Esophagus muscularis mucosa (tissue), 4 donors: ENCODE results near the gene SNAP47. TPM values are rescaled to one million over a fixed set of nuclear protein-coding genes. Genes with fewer than 3 reads are reported as not detected.

ENCODE experiments used
- DNase-seq: peaks from one replicate; pipeline ENCODE4 v3.0.0-alpha.2; 2017; ENCODE audit errors: extremely low spot score
- H3K27ac ChIP-seq, 4 donors: fragments of 200-600 bp; sonication (generic); replicated peaks in 1 of 4; 1 replicate in 3 of 4; 2 replicates in 1 of 4; pipeline ENCODE4 v1.5.1; 2016 to 2019; ENCODE audit warnings: mild to moderate bottlenecking in 1 of 4
- H3K27me3 ChIP-seq, 4 donors: fragments of 200-600 bp; sonication (generic); one replicate each; pipeline versions ENCODE4 v1.5.1 to v1.6.0; 2016 to 2019
- H3K36me3 ChIP-seq, 4 donors: fragments of 200-600 bp; sonication (generic); one replicate each; pipeline ENCODE4 v1.5.1; 2016 to 2019
- H3K4me1 ChIP-seq, 4 donors: fragments of 200-600 bp; sonication (generic); one replicate each; pipeline ENCODE4 v1.5.1; 2016 to 2019
- H3K4me3 ChIP-seq, 4 donors: fragments of 200-600 bp; sonication (generic); 1 replicate in 2 of 4; 2 replicates in 2 of 4; pipeline ENCODE4 v1.5.1; 2016 to 2019; ENCODE audit warnings: mild to moderate bottlenecking in 4 of 4, moderate library complexity in 1 of 4
- H3K9me3 ChIP-seq, 4 donors: fragments of 200-600 bp; sonication (generic); 1 replicate in 3 of 4; 2 replicates in 1 of 4; pipeline ENCODE4 v1.5.1; 2016 to 2019
- EP300 ChIP-seq: sonication (generic); formaldehyde crosslinking; IDR thresholded peaks from one replicate; pipeline ENCODE4 v1.6.1; 2017; ENCODE audit warnings: antibody characterized with exemption
- POLR2A ChIP-seq: fragments of 450-650 bp; IDR thresholded peaks from one replicate; pipeline ENCODE4 v1.6.1; 2017; ENCODE audit warnings: antibody characterized with exemption, moderate library complexity, mild to moderate bottlenecking, low read depth
- POLR2AphosphoS5 ChIP-seq, 2 donors: sonication (generic); formaldehyde crosslinking; IDR thresholded peaks; one replicate each; pipeline ENCODE4 v1.6.1; 2017; ENCODE audit warnings: antibody characterized with exemption in 2 of 2
- WGBS: methylation state at CpG from one replicate; pipeline ENCODE4 v1.1.5; 2018; 5-methylcytosine and 5-hydroxymethylcytosine counted together
- intact Hi-C: fragments of 100-400 bp; cut with DNase I; formaldehyde crosslinking; loops from one replicate; pipeline ENCODE4 v1.15.1; 2023
- total RNA-seq, 4 donors: library from RNA; depleted of rRNA; stranded (reverse); fragments of >200 nt; gene quantifications; one replicate each; pipeline versions ENCODE4 v1.1.0 to v1.2.1, GENCODE V29; 2016
- TF ChIP-seq, protein P1 (sequence below), 3 experiments: fragments of 200-600 bp in 2 of 3; fragments of 450-650 bp in 1 of 3; sonication (generic) in 2 of 3; IDR thresholded peaks; one replicate each; pipeline ENCODE4 v1.5.1; 2017 to 2019; ENCODE audit warnings: antibody characterized with exemption in 3 of 3, mild to moderate bottlenecking in 2 of 3, moderate library complexity in 1 of 3

The SNAP47 gene
- total RNA-seq, 4 donors from 2014 or later: 26.6 to 41.0 (median 38.8) TPM

DNA sequence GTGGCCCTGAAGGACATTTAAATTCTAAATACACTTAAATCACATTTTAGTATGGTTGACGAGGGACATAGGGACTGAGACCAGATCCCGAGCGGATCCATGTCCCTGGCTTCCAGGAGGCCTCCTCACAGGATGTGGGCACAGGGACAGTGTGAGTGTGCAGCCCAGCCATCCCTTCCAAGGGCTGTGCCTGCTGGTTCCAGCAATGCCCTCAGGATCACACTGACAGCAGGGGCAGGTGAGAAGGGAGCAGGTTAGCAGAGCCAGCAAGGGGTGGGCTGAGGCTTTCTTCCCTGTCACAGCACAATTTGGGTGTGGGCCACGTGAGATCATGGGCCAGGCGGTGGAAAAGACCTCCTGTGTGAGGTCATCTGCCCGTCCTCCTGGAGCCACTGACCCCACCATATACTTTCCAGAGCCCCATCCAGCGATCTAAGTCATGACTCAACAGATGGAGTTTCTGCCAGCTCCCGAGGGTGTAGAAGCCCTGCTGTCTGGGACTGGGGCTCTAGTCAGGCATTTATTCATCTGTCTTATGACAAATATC lies 43.2 kb downstream of the SNAP47 start:
- Histone ChIP-seq H3K27ac (no peak overlapping the region), H3K4me3 (no peak overlapping the region), H3K36me3 (peaks cover 6 to 57% (median 44%) of the 10 kb centered on the region in 4 donors), H3K4me1 (peaks cover 0 to 27% (median 16%) of the 10 kb centered on the region in 4 donors), H3K27me3 (no peaks in the 10 kb centered on the region), H3K9me3 (no peaks in the 10 kb centered on the region)
- no peak for TF ChIP-seq POLR2A
- no peak for TF ChIP-seq POLR2AphosphoS5 (IDR thresholded peaks at IDR 0.05)
- TF ChIP-seq, protein P1, sequence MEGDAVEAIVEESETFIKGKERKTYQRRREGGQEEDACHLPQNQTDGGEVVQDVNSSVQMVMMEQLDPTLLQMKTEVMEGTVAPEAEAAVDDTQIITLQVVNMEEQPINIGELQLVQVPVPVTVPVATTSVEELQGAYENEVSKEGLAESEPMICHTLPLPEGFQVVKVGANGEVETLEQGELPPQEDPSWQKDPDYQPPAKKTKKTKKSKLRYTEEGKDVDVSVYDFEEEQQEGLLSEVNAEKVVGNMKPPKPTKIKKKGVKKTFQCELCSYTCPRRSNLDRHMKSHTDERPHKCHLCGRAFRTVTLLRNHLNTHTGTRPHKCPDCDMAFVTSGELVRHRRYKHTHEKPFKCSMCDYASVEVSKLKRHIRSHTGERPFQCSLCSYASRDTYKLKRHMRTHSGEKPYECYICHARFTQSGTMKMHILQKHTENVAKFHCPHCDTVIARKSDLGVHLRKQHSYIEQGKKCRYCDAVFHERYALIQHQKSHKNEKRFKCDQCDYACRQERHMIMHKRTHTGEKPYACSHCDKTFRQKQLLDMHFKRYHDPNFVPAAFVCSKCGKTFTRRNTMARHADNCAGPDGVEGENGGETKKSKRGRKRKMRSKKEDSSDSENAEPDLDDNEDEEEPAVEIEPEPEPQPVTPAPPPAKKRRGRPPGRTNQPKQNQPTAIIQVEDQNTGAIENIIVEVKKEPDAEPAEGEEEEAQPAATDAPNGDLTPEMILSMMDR (IDR thresholded peaks at IDR 0.05): no peak
- TF ChIP-seq EP300: no peak
- no peak for DNase-seq
- WGBS: 67% methylated on average over 8 of the region's 8 CpGs
- intact Hi-C loops: no loop called here

DNA sequence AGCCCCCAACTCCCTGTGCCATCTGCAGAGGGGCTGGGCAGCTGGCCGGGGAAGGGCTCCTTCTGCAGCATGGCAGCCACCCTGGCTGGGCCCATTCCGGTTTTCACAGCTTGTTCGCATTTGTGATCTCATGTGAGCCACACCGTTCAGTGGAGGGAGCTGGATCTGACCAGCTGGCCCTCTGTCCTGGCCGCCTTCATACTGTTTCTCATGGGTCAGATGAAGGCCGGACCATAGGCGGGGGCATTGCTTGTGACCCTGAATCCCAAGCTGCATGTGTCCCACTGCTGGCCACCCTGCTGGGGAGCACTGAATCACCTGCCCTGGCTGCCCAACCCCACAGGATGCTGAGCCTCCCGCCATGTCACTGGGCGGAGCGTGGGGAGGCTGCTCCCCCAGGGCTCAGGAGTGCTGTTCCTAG lies 43.8 kb downstream of the SNAP47 start:
- no peaks in the 10 kb centered on the region for H3K9me3 ChIP-seq
- TF ChIP-seq, protein P1 (IDR thresholded peaks at IDR 0.05): no peak
- TF ChIP-seq EP300 (no peak), POLR2A (no peak), POLR2AphosphoS5 (IDR thresholded peaks at IDR 0.05) (no peak)
- H3K36me3 ChIP-seq: peaks cover 6 to 53% (median 40%) of the 10 kb centered on the region in 4 donors
- H3K4me1 ChIP-seq: peaks cover 0 to 27% (median 16%) of the 10 kb centered on the region in 4 donors
- intact Hi-C loops: no loop called here
- DNase-seq: no peak
- H3K27ac ChIP-seq: no peak overlapping the region
- H3K4me3 ChIP-seq: no peak overlapping the region
- no peaks in the 10 kb centered on the region for H3K27me3 ChIP-seq
- 74% methylated on average over 10 of the region's 10 CpGs for WGBS

DNA sequence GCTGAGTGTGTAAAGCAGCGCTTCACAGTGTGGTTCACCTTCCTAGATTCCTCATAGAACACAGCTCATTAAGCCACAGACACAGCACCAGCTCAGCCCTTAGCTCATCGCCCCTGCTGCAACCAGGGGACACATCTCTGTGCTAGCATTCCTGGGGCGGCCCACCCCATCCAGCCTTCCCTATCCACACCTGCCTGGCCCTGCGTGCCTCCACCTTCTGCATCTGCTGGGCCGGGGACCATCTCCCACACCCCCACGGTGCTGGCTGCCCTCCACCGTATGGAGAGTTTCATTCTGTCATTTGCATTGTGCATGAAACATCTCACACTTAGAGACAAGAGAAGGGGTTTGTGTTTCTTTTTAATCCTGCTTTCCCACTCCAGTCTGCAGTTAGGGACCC lies 44.5 kb downstream of the SNAP47 start:
- DNase-seq: no peak
- TF ChIP-seq EP300 (no peak), POLR2AphosphoS5 (IDR thresholded peaks at IDR 0.05) (no peak), POLR2A (no peak)
- TF ChIP-seq, protein P1 (IDR thresholded peaks at IDR 0.05): no peak
- intact Hi-C loops: no loop called here
- Histone ChIP-seq H3K4me3 (no peak overlapping the region), H3K4me1 (peaks cover 0 to 23% (median 12%) of the 10 kb centered on the region in 4 donors), H3K9me3 (no peaks in the 10 kb centered on the region), H3K36me3 (peaks cover 6 to 48% (median 37%) of the 10 kb centered on the region in 4 donors), H3K27ac (no peak overlapping the region), H3K27me3 (no peaks in the 10 kb centered on the region)
- 85% methylated on average over 7 of the region's 7 CpGs for WGBS

DNA sequence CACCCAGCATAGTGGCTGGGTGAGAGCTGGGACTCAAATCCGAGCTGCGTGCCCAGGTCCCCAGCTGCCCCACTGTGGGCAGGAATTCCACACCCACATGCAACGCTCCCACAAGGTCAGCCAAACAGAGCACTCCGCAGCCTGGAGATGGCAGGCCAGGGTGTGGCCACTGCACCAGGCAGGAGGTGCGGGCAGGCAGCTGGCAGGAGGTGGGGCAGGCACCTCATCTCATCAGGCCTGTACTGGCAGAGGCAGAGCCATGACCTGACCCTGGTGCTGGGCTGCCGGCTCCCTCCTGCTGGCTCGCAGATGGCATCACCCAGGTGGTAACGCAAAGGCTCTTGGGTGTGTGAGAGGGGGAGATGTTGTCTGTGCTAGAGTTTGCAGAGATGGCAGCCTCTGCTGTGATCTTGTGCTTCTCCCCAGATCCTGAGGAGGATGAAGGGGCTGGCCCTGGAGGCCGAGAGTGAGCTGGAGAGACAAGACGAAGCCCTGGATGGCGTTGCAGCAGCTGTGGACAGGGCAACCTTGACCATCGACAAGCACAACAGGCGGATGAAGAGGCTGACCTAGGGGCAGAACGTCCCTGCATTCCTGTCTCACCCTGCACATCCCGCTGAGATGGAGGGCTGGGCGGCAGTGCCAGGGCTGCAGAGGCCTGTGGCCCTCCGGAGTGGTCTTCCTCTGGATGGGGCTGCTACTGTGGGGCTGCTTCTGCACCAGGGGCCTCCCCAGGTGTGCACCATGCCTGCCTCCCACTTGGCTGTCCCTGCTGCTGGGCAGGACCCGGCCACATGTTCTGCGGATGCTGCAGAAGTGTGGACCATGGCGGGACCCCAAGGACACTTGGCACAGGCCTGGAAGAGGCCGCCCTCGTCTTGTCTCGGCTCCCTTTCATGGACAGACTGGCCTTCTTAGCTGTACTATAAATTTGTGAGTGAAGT lies 45.1 kb downstream of the SNAP47 start:
- no peak overlapping the region for H3K27ac ChIP-seq
- peaks cover 0 to 16% (median 6%) of the 10 kb centered on the region in 4 donors for H3K4me1 ChIP-seq
- H3K4me3 ChIP-seq: no peak overlapping the region
- TF ChIP-seq, protein P1 (IDR thresholded peaks at IDR 0.05): no peak
- no peak for TF ChIP-seq POLR2A
- TF ChIP-seq EP300: no peak
- no peak for TF ChIP-seq POLR2AphosphoS5 (IDR thresholded peaks at IDR 0.05)
- H3K9me3 ChIP-seq: no peaks in the 10 kb centered on the region
- no peaks in the 10 kb centered on the region for H3K27me3 ChIP-seq
- 96% methylated on average over 14 of the region's 23 CpGs for WGBS
- intact Hi-C loops: no loop called here
- DNase-seq: no peak
- peaks cover 6 to 48% (median 37%) of the 10 kb centered on the region in 4 donors for H3K36me3 ChIP-seq
